Hematopoietic multipotent progenitor cell treated with erythropoietin and hydrocortisone succinate and interleukin-3 and kit ligand, for 4 days (in vitro differentiated cells): ENCODE measurements around the gene C20orf96.
"Not testable (repeated sequence)": the region's sequence is repeated elsewhere in the genome, so short reads cannot be mapped to it uniquely, and the experiment has no call there.

Source experiments
- DNase-seq: peaks from one replicate; pipeline ENCODE4 v3.0.0-alpha.2; 2015

C20orf96 gene

DNA sequence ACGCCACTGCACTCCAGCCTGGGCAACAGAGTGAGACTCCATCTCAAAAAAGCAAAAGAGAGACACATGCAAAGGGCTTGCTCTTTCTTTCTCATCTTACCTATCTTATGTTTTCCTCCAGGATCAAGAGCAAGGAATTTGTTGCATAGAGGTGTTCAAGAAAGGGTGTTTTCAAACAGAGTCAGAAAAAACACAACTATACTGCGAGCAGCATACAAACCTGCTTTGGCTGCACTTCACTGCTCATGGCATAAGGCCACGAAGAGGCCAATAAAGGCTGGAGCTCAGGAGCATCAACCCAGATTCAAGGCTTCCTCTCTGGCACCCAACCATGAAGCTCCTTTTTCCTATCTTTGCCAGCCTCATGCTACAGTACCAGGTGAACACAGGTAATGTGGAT lies 63.6 kb downstream of the C20orf96 start, which contains the start of gene DEFB129:
Gene DEFB129, plus strand, starts transcription at position 301 of the 400 bp plus-strand sequence. Its CDS starts 31 bp downstream, at position 332.
- no peak for DNase-seq

GRCh38 chr20:225879-226278 lies 64.7 kb downstream of the C20orf96 start:
- DNase-seq = not testable (repeated sequence)

DNA sequence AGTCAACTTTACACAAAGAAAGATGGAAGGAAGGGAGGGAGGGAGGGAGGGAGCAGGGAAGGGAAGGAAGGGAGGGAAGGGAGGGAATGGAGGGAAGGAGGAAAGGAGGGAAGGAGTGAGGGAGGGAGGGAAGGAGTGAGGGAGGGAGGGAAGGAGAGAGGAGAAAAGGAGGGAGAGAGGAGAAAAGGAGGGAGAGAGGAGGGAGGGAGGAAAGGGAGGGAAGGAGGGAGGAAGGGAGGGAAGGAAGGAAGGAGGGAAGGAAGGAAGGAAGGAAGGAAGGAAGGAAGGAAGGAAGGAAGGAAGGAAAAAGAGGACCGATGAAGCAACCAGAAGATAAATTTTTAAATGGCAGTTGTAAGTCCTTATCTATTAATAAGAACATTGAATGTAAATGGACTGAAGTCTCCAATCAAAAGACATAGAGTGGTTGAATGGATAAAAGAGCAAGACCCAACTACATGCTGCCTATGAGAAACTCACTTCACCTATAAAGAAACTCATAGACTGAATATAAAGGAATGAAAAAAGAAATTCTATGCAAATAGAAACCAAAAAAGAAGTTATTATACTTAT lies 69.2 kb downstream of the C20orf96 start:
- DNase-seq = no peak
